ENCODE measurements around the gene PEX14. TPM values are rescaled to one million over a fixed set of nuclear protein-coding genes. Genes with fewer than 3 reads are reported as not detected.

The PEX14 gene
- total and polyA plus RNA-seq, 9 of the 15 experiments (the other 6 are each of a cell fraction or from before 2014, with no cell fraction given), result 2.6 to 45.7 (median 22.7) TPM

DNA sequence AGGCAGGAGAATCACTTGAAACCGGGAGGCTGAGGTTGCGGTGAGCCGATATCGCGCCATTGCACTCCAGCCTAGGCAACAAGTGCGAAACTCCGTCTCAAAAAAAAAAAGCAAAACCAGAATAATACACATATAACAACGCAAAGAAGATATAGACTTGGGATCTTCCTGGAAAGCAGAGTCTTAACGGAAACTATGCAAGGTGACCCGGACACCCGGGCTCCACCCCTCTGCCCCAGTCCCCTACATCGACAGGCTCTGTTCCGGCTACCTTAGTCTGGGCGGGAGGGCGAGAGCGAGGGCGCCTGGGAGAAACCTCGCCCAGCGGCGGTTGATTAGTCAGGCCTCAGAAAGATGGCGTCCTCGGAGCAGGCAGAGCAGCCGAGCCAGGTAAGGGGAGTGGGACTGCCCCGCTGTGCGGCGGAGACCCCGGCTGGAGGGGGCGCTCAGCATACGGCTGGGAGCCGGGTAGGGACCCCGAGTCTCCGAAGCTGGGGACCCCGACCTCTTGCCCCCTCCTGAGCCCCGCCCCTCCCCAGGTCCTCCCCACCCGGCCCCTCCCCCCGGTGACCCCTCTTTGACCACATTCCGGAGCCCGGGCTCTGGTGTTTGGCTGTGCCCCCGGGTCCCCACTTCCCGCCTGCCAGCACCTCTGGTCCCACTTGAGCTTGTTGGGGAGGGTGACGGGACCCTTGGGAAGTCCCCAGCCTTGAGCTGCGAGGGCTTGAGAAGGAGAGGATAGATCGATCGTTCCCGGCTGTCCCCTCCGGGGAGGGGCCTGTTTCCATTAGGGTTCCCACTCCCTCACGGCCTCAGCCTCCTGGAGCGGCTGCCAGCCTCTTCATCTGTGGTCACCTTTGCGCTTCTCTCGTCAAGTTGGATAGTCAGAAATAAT lies at the start of gene PEX14 (continued):
- TF ChIP-seq, protein P1, sequence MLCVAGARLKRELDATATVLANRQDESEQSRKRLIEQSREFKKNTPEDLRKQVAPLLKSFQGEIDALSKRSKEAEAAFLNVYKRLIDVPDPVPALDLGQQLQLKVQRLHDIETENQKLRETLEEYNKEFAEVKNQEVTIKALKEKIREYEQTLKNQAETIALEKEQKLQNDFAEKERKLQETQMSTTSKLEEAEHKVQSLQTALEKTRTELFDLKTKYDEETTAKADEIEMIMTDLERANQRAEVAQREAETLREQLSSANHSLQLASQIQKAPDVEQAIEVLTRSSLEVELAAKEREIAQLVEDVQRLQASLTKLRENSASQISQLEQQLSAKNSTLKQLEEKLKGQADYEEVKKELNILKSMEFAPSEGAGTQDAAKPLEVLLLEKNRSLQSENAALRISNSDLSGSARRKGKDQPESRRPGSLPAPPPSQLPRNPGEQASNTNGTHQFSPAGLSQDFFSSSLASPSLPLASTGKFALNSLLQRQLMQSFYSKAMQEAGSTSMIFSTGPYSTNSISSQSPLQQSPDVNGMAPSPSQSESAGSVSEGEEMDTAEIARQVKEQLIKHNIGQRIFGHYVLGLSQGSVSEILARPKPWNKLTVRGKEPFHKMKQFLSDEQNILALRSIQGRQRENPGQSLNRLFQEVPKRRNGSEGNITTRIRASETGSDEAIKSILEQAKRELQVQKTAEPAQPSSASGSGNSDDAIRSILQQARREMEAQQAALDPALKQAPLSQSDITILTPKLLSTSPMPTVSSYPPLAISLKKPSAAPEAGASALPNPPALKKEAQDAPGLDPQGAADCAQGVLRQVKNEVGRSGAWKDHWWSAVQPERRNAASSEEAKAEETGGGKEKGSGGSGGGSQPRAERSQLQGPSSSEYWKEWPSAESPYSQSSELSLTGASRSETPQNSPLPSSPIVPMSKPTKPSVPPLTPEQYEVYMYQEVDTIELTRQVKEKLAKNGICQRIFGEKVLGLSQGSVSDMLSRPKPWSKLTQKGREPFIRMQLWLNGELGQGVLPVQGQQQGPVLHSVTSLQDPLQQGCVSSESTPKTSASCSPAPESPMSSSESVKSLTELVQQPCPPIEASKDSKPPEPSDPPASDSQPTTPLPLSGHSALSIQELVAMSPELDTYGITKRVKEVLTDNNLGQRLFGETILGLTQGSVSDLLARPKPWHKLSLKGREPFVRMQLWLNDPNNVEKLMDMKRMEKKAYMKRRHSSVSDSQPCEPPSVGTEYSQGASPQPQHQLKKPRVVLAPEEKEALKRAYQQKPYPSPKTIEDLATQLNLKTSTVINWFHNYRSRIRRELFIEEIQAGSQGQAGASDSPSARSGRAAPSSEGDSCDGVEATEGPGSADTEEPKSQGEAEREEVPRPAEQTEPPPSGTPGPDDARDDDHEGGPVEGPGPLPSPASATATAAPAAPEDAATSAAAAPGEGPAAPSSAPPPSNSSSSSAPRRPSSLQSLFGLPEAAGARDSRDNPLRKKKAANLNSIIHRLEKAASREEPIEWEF (CRISPR knock-in tag; IDR thresholded peaks at IDR 0.05), result peak; percentile 25; the same call in 1 of the 2 replicates
- no peak; the same call in 1 of the 2 replicates for TF ChIP-seq TCF3 (CRISPR knock-in tag; IDR thresholded peaks at IDR 0.05)
- TF ChIP-seq, protein P2, sequence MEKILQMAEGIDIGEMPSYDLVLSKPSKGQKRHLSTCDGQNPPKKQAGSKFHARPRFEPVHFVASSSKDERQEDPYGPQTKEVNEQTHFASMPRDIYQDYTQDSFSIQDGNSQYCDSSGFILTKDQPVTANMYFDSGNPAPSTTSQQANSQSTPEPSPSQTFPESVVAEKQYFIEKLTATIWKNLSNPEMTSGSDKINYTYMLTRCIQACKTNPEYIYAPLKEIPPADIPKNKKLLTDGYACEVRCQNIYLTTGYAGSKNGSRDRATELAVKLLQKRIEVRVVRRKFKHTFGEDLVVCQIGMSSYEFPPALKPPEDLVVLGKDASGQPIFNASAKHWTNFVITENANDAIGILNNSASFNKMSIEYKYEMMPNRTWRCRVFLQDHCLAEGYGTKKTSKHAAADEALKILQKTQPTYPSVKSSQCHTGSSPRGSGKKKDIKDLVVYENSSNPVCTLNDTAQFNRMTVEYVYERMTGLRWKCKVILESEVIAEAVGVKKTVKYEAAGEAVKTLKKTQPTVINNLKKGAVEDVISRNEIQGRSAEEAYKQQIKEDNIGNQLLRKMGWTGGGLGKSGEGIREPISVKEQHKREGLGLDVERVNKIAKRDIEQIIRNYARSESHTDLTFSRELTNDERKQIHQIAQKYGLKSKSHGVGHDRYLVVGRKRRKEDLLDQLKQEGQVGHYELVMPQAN (IDR thresholded peaks at IDR 0.05; ENCODE audit: borderline replicate concordance), result peak; percentile 51; the same call in 1 of the 2 replicates
- no peak for TF ChIP-seq PHF21A (IDR thresholded peaks at IDR 0.05; ENCODE audit: borderline replicate concordance, low read depth)
- no peak for TF ChIP-seq CSDE1 (IDR thresholded peaks at IDR 0.05)
- peak; percentile 49; the same call in 1 of the 2 replicates for TF ChIP-seq SMARCA4 (IDR thresholded peaks at IDR 0.05)
- TF ChIP-seq, protein P3, sequence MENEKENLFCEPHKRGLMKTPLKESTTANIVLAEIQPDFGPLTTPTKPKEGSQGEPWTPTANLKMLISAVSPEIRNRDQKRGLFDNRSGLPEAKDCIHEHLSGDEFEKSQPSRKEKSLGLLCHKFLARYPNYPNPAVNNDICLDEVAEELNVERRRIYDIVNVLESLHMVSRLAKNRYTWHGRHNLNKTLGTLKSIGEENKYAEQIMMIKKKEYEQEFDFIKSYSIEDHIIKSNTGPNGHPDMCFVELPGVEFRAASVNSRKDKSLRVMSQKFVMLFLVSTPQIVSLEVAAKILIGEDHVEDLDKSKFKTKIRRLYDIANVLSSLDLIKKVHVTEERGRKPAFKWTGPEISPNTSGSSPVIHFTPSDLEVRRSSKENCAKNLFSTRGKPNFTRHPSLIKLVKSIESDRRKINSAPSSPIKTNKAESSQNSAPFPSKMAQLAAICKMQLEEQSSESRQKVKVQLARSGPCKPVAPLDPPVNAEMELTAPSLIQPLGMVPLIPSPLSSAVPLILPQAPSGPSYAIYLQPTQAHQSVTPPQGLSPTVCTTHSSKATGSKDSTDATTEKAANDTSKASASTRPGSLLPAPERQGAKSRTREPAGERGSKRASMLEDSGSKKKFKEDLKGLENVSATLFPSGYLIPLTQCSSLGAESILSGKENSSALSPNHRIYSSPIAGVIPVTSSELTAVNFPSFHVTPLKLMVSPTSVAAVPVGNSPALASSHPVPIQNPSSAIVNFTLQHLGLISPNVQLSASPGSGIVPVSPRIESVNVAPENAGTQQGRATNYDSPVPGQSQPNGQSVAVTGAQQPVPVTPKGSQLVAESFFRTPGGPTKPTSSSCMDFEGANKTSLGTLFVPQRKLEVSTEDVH (IDR thresholded peaks at IDR 0.05; ENCODE audit: low read depth, partially characterized antibody), result peak; percentile 36
- peak; percentile 95 for TF ChIP-seq C11orf30 (IDR thresholded peaks at IDR 0.05; ENCODE audit: low read depth)
- no peak for TF ChIP-seq KLF16 (IDR thresholded peaks at IDR 0.05)
- no peak for TF ChIP-seq HDAC3 (IDR thresholded peaks at IDR 0.05; ENCODE audit: borderline replicate concordance, partially characterized antibody)
- no peak for TF ChIP-seq ZNF174 (CRISPR knock-in tag; IDR thresholded peaks at IDR 0.05)
- peak in 1 of 2 experiments; percentile 64; a peak in 1 of 4 replicates for TF ChIP-seq SRF (CRISPR knock-in tag; IDR thresholded peaks at IDR 0.05)
- TF ChIP-seq BMI1 (IDR thresholded peaks at IDR 0.05; ENCODE audit: low read length), result no peak
- TF ChIP-seq MTA3 (IDR thresholded peaks at IDR 0.05; ENCODE audit: borderline replicate concordance), result peak; percentile 48; the same call in 1 of the 2 replicates
